IPS-11a (cell line): ENCODE measurements around the gene PAK4.
A peak's percentile ranks its signal among the peaks of the same experiment; 100 is the strongest.
"Not testable (repeated sequence)": the region's sequence is repeated elsewhere in the genome, so short reads cannot be mapped to it uniquely, and the experiment has no call there.

Source experiments
- H3K4me3 ChIP-seq: one replicate; pipeline ENCODE4 v1.5.1; 2013; ENCODE audit warnings: low read depth, low read length, control low read depth

PAK4 gene

DNA sequence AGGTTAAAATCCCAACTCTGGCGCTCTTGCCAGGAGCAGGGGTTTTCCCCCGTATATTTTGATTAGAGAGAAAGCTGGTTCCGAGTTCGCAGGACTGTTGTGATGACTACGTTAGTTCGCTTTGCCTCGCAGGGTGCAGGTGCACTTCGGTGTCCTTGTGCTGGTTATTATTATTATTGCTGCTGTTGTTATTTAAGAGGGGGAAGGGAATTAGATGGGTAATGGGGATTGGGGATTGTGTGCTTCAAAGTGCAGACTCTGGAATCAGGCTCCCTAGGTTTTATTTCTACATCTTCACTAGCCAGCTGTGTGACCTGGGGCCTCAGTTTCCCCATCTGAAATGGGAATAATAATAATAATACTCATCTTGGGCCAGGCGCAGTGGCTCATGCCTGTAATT lies 26.2 kb upstream of the PAK4 start:
- no peak overlapping the region for H3K4me3 ChIP-seq

DNA sequence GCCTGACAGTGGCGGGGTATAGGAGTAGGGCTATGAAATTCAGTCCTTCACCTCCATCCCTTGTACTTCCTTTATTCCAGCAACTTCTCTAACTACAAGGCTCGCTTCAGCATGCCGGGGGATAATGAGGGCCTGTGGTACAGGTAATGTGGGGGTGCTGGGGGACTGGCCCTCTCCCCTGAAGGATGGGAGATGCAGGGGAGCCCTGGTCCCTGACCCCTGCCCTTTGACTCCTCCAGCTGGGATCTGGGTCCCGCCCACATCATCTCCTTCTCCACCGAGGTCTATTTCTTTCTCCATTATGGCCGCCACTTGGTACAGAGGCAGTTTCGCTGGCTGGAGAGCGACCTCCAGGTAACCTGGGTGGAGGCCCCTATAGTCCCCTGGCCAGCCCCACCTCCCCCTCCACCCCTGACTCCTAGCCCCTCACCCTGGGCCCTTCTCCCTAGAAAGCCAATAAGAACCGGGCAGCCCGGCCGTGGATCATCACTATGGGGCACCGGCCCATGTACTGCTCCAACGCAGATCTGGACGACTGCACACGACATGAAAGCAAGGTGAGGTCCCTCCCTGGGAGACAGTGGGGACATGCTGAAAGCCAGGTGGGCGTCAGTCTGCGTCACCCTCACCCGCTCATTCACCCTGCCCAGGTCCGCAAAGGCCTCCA lies 25.0 kb upstream of the PAK4 start:
- H3K4me3 ChIP-seq: no peak overlapping the region

DNA sequence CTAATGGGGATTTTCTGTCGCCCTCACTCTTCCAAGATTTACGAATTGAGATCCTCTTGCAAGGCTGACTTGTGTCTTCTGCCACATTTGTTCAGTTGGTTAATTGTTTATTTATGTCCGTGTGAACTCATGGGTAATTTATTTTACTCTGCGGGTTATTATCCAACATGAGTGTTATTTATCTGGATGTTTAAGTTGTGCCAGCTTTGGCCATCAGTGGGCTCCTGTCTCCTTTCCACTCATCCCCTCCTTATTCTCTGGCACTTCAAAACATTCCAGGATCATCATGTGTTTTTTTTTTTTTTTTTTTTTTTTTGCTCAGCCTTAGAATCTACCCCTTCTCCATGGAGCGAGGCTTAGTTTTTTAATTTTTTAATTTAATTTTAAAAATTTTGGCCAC lies 22.4 kb upstream of the PAK4 start:
- H3K4me3 ChIP-seq: no peak overlapping the region

DNA sequence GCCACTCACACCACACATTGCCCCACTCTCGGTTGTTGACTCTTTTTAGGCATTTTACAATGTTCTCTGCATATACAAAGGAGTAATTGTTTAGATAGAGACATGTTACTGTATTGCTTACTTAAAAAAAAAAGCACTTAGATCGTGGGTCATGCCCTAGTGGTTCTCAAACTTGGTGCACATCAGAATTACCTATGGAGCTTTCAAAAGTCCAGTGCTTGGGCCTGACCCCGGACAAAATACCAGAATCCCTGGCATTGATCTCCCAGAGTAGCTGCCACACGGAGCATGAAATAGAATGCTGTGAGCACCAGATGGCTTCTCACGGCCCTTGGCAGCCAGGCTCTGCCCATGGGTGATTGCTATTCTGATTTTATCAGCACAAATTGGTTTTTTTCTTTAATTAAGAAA lies 21.4 kb upstream of the PAK4 start:
- H3K4me3 ChIP-seq: no peak overlapping the region

DNA sequence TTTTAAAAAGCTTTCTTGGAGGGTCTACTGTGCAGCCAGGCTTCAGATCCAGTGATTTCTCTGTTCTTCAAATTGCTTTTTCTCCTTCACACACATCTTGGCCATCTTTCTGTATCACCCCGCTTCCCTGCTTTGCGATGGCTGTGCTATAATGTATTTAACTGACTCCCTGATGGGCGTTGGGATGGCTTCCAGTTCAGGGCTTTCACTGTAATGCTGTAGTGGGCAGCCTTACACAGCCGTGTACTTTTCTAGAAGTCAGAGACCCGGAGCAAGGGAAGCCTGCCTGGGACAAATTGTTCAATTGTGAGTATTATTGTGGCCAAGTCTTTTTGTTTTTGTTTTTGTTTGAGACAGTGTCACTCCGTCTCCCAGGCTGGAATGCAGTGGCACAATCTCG lies 19.4 kb upstream of the PAK4 start:
- H3K4me3 ChIP-seq: no peak overlapping the region

DNA sequence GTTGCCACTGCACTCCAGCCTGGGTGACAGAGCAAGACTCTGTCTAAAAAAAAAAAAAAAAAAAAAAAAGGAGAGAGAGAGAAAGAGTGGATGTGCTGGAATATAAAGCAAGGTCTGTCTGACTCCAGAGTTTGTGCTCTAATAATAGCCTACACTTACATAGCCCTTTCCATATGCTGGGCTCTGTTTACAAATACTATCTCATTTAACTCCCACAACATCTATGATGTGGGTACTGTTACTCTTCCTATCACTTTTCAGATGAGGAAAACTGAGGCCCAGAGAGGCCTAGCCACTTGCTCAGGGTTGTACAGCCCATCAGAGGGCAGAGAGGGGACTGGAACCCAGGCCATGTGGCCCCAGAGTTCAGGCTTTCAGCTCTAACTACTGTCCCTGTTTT lies 15.9 kb upstream of the PAK4 start:
- no peak overlapping the region for H3K4me3 ChIP-seq

DNA sequence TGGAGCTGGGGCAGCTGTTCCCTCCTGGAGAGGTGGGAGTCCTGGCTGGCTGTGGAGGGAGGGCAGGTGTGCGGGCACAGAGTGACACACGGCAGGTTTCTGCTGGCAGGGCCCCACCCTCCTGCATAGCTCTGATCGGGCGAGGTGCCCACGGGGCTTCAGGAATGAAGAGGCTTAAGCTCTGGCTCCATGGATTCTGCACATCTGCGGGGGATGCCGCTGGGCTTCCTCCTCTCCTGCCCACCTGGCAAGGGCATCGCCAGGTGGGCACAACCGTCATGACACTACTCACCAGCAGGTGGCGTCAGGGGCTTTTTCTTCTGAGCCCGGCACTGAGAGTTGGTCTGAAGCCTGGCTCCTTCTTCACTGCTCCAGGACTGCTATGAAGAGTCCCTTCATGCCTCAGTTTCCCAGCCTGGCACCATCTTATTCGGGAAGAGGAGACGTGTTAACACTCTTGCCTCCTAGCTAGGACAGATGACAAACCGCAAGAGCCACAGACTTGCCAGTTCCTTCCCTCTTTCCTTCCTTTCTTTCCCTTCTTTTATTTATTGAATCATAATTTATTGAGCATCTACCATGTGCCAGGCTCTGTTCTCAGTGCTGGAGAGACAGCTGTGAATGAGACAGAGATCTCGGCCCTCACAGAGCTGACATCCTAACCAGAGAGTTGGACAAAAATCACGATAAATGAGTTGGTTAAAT lies 15.2 kb upstream of the PAK4 start:
- no peak overlapping the region for H3K4me3 ChIP-seq

DNA sequence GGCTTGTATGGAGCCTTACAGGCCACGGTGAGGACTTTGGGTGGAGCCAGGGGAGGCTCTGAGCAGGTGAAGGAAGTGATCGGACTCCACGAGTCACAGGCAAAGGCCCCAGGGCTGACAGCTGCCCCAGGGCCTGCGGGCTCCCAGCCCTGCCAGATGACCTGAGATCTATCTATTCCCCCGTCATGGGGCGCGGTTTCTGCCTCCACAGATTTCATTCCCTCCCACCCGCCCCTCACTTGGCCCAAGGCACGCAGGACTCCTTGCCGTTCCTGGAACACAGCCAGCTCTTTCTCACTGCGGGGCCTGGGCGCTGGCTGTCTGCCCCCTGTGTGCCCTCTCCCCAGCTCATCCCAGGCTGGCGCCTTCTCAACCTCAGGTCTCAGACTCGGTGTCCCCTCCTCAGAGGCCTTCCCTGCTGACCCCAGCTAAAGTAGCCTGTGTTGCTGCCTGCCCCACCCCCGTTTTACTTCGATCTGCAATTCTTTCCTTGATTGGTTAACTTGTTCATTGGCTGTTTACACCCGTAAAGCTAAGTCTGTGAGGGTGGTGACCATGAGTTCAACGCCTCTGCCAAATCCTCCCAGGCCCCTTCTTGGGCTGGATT lies 13.9 kb upstream of the PAK4 start:
- H3K4me3 ChIP-seq: no peak overlapping the region

DNA sequence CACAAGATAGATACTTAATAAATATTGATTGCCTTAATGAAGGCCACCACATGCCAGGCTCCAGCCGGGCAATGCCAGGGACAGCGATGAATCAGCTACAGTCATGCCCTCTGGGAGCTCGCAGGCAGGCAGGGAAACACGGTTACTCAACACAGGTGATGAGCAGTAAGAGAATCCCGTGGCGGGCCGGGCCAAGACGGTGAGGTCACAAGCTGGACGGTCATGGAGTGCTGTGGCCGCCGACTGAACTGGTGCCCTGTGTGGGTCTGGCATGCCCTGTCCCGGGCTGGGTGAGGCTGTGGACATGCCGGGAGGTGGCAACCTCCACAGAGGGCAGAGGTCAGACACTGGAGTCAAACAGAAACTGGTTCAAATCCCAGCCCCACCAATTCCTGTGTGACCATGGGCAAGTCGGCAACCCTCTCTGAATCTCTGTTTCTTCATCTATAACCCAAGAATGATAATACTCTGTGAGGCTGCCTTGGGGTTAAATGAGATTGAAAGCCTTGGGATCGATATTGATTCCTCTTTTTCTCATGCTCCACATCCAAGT lies 13.2 kb upstream of the PAK4 start:
- H3K4me3 ChIP-seq: no peak overlapping the region

DNA sequence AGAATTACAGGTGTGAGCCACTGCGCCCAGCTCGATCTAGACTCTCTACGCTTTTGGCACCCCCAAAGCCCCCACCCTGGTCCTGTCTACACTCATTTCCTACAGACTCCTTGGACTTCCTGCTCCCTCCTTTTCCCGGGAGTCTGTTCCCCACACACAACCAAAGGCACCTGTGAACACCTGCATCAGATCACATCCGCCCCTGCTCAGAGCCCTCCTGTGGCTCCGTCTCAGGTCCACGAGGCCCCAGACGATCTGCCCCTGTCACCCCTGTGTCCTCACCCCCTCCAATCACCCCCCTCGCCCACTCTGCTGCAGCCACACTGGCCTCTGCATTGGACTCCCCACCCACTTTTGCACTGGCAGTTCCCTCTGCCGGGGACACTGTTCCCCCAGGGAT lies 12.4 kb upstream of the PAK4 start:
- H3K4me3 ChIP-seq: no peak overlapping the region

DNA sequence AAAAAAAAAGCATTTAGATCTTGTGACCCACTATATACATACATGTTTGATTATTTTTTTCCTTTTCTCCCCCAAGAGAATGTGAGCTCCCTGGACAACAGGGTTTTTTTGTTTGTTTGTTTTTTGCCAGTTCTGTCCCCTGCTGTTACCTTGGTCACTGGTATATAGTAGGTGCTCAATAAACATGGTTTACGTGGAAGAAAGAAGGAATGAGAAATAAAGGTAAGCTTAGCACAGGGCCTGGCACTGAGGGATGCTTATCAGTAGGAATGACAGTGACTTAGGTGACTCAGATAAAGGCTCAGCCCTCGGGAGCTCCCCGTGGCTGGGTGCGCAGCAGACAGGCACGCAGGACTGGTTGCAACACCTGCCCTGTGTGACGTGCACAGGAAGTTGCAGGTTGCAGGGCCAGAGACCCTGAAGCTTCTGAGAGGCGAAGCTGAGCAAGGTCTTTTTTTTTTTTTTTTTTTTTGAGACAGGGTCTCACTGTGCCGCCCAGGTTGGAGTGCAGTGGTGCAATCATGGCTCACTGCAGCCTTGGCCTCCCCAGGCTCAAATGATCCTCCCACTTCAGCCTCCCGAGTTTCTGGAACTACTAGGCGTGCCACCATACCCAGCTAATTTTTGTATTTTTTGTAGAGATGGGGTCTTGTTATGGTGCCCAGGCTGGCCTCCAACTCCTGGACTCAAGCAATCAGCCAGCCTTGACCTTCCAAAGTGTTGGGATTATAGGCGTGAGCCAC lies 10.3 kb upstream of the PAK4 start:
- no peak overlapping the region for H3K4me3 ChIP-seq

DNA sequence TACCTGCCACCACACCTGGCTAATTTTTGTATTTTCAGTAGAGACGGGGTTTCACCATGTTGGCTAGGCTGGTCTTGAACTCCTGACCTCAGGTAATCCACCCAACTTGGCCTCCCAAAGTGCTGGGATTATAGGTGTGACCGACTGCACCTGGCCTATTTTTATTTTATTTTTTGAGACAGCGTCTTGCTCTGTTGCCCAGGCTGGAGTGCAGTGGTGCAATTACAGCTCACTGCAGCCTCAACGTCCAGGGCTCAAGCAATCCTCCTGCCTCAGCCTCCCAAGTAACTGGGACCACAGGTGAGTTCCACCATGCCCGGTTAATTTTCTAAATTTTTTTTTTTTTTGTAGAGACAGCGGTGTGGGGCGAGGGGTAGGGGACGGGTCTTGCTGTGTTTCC lies 8.6 kb upstream of the PAK4 start:
- not testable (repeated sequence) for H3K4me3 ChIP-seq

DNA sequence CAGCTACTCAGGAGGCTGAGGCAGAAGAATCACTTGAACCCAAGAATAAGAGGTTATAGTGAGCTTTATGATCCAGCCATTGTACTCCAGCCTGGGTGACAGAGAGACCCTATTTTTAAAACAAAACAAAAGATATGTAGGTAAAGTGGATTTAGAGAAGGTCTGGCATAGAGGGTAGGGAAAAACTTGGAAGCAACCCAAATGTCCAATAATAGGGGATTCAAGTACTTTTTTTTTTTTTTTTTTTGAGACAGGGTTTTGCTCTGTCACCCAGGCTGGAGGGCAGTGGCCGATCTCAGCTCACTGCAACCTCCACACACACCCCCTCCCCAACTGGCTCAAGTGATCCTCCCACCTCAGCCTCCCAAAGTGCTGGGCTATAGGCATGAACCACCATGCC lies 5.8 kb upstream of the PAK4 start:
- no peak overlapping the region for H3K4me3 ChIP-seq

DNA sequence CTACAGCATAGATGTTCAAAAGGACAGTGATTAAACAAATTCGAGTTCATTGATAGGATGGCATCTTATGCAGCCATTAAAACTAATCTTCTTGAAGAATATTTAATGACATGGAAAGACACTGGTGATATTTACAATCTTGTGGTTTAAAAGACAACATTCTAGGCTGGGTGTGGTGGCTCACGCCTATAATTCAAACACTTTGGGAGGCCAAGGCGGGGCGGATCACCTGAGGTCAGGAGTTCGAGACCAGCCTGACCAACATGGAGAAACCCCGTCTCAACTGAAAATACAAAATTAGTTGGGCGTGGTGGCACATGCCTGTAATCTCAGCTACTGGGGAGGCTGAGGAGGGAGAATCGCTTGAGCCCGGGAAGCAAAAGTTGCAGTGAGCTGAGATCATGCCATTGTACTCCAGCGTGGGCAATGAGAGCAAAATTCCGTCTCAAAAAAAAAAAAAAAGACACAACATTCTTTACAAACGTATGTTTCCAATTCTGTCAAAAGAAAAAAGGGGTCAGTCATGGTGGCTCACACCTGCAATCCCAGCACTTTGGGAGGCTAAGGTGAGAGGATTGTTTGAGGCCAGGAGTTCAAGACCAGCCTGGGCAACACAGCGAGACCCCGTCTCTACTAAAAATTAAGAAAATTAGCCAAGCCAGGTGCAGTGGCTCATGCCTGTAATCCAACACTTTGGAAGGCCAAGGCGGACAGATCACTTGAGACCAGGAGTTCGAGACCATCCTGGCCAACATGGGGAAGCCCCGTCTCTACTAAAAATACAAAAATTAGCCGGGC lies 2.5 kb upstream of the PAK4 start:
- H3K4me3 ChIP-seq: no peak overlapping the region

DNA sequence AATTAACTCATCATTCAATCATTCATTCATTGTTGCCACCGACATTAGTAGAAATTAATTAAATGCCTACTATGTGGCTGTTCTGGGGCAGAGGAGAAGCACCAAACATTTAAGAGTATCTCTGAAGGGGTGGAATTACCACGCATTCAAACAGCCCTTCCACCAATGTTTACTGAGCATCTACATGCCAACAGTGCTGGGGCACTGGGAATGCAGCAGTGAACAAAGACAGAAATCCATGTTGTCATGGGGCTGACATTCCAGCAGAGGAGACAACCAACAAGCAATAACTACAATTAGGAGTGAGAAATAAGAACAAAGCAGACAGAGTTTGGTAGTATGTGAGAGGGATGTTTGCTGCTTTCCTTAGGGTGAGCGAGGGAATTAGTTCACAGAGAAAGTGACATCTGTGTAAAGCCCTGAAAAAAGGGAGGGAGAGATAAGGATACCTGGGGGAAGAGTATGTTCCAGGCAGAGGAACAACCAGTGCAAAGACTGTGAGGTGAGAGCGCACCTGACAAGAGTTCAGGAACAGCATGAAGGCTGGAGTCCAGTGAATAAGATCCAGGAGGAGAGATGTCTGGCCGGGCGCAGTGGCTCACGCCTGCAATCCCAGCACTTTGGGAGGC lies 1.3 kb upstream of the PAK4 start:
- no peak overlapping the region for H3K4me3 ChIP-seq

DNA sequence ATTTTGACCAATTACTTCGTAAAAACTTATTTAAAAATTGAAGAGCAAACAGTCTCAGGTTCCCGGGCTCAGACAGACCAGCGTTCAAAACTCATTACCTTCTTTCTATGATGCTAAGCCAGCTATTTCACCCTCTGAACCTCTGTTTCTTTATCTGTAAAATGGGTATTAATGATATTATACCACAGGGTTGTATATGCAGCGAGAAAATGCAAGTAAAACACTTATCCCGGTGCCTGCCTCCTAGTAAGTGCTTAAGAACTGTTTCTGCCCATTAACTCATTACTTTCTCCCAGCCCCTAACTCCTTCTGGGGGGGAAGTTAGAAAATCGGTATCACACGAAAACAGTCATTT lies 410 bp upstream of the PAK4 start:
- H3K4me3 ChIP-seq: no peak overlapping the region

DNA sequence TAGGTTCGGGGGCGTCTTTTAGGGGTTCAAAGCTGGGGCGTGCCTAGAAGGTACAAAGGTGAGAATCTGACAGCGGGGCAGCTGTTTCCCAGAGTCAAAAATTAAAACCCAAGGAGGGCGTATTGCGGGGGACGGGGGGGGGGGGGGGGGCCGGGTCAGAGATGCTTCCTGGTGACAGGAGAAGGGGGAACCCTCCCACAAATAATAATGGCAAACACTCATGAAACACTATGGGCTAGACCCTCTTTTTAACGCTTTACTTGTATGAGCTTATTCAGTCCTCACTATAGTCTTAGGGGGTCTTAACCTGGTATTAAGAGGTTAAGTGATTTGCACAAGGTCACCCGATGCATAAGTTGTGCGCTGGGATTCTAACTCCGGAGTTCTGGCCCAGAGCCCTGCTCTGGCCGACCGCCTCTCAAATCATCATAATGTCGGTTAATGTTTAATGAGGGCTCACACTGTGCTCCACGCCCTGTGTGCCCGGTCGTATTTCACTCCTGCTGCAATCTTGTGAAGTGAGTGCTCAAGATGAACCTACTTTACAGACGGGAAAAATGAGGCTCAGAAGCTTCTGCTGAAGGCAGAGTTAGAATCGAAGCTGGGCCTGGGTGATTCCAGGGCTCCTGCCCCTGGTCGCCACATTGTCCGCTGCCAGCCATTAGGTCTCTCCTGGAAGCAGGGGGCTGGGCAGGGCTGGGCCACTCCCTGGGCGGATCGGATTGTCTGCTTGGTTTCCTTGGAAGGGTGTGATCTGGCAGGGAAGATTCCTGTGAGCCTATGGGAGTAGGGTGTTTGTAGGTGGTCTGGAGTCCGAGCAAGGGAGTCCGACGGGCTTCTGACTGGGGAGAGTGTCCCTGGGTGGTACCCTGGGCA lies 964 bp downstream of the PAK4 start:
- peak overlapping the region; percentile 71 for H3K4me3 ChIP-seq

DNA sequence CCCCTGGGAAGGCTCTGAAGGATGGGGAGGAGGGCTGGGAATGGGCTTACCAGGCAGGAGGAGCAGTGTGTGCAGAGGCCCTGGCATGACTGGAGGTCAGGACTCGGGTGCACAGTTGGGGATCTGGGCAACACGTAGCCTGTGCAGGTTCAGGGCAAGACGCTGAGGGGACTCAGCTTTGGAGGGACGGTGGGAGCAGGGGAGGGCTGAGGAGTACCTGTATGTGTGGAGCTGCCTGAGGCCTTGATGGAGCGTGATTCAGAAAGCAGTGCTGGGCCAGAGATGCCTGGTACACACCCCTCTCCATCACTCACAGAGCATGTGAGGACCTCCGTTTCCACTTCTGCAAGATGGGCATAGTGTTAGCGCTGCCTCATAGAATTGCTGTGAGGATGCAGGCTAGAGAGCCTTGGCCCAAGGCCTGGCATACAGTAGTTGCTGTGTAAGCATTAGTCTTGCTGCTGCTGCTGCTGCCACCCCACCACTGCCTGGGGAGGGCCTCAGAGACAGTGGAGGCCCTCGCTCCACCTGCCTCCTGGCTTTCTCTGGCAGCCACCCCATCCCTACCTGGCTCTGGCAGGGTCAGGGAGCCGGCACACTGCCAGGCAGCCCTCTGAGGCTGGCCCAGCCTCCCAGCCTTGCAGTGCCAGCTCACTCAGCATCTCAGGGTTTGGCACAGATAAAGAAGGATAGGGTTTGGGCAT lies 2.4 kb downstream of the PAK4 start:
- H3K4me3 ChIP-seq: no peak overlapping the region
